ENCODE measurements around the gene LGALSL. TPM values are rescaled to one million over a fixed set of nuclear protein-coding genes. Genes with fewer than 3 reads are reported as not detected.

Gene LGALSL
- total RNA-seq, 4 donors from 2014 or later: 3.8 to 19.6 (median 6.5) TPM

DNA sequence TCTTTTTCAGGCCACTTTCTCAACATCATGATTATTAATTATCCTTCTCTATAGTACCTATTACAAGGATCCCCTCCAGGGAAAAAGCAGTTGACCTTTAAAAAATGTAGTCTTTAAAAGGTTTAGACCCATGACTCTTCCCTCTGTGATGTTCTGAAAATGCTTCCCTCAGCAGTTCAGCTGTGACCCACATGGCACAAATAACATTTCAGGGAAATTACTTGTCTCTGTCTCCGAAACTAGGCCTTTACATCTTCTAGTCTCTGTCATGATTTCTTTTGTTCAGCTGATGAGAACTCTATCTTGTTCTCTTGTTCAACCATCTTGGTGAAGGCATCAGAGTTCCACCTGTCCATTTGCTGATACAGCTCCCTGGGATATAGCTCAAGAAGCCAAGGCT lies 28.3 kb downstream of the LGALSL start:
- in situ Hi-C loops (cut with MboI; ENCODE audit: low sequenced_read_pairs in 4 of 4): loop anchor here in 3 of 4 donors (5.0 to 25.0 kb wide), 3 partner anchors 150 to 445 kb away; no protein-coding TSS in a partner anchor

DNA sequence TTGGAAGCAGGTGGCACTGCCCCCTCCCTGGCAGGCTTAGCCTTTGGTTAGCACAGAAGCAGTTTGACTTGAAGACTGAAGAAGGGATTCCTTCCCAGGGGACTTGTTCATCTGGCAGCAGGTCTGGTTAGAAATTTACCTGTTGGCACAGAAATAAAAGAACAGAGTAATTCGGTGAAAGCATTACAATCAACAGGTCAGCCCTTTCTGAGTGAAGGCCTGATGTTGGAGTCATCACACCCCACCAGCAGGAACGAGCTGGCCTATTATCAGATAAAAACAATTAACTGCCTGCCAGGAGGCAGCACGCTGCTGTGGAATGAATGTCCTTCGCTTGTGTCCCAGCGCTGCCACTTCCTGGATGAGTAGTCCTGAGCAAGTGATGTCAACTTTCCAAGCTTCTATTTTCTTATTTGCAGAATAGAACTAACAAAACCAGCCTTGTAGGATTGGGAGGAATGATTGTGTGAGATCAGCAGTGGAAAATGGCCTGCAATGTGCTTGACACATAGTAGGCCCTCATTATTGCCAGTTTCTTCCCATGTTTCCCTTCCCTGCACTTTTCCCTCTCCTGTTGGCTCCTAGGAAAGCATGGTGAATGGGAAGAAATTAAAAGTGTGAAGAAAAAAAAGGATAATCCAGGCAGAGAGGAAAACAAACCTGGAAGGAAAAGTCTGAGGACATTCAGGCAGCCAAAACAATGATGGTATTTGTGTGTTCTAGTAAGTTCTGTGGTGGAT lies 29.0 kb downstream of the LGALSL start:
- TF ChIP-seq, protein P1, sequence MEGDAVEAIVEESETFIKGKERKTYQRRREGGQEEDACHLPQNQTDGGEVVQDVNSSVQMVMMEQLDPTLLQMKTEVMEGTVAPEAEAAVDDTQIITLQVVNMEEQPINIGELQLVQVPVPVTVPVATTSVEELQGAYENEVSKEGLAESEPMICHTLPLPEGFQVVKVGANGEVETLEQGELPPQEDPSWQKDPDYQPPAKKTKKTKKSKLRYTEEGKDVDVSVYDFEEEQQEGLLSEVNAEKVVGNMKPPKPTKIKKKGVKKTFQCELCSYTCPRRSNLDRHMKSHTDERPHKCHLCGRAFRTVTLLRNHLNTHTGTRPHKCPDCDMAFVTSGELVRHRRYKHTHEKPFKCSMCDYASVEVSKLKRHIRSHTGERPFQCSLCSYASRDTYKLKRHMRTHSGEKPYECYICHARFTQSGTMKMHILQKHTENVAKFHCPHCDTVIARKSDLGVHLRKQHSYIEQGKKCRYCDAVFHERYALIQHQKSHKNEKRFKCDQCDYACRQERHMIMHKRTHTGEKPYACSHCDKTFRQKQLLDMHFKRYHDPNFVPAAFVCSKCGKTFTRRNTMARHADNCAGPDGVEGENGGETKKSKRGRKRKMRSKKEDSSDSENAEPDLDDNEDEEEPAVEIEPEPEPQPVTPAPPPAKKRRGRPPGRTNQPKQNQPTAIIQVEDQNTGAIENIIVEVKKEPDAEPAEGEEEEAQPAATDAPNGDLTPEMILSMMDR (IDR thresholded peaks at IDR 0.05 in 4 of 5, conservative IDR thresholded peaks at IDR 0.05 in 1 of 5): no peak
- no peak for TF ChIP-seq POLR2A (IDR thresholded peaks at IDR 0.05)
- Histone ChIP-seq H3K36me3 (no peaks in the 10 kb centered on the region), H3K9me3 (no peaks in the 10 kb centered on the region), H3K27ac (no peak overlapping the region), H3K4me3 (no peak overlapping the region), H3K27me3 (no peaks in the 10 kb centered on the region), H3K4me1 (peaks cover 0 to 5% of the 10 kb centered on the region in 2 donors)
- ATAC-seq (no peak), DNase-seq (no peak)
- intact Hi-C loops (cut with DNase I; ENCODE audit: low total_unique reads) (no loop called here), in situ Hi-C loops (cut with MboI; ENCODE audit: low sequenced_read_pairs in 4 of 4) (loop anchor here in 3 of 4 donors (5.0 to 25.0 kb wide), 3 partner anchors 151 to 446 kb away; no protein-coding TSS in a partner anchor)

More for the DNA sequence above, 28.3 kb downstream of the LGALSL start:
- intact Hi-C loops (cut with DNase I; ENCODE audit: low total_unique reads): no loop called here
- Histone ChIP-seq H3K27me3 (no peaks in the 10 kb centered on the region), H3K4me1 (peaks cover 0 to 5% of the 10 kb centered on the region in 2 donors), H3K36me3 (no peaks in the 10 kb centered on the region), H3K27ac (no peak overlapping the region), H3K9me3 (no peaks in the 10 kb centered on the region), H3K4me3 (no peak overlapping the region)
- ATAC-seq (no peak), DNase-seq (no peak)
- TF ChIP-seq, protein P1 (IDR thresholded peaks at IDR 0.05 in 4 of 5, conservative IDR thresholded peaks at IDR 0.05 in 1 of 5): no peak
- TF ChIP-seq POLR2A (IDR thresholded peaks at IDR 0.05): no peak

DNA sequence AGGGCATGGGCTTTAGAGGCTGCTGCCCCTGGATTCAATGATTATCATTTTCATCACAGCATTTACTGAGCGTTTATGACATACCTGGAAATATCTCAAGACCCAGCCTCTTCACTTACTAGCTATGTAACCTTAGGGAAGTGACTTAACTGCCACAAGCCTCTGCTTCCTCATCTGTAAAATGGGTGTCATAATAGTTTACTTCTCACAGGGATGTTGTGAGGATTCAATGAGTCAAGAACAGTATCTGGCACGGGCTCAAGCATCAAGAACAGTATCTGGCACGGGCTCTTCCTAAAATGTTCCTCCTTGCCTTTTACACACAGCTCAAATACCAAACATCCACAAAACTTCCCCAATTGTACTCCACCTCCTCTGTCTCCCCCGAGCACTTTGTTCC lies 31.4 kb downstream of the LGALSL start:
- peaks cover 5 to 11% of the 10 kb centered on the region in 2 donors for H3K4me1 ChIP-seq
- H3K9me3 ChIP-seq: no peaks in the 10 kb centered on the region
- in situ Hi-C loops (cut with MboI; ENCODE audit: low sequenced_read_pairs in 4 of 4) (loop anchor here (5.0 to 25.0 kb wide), 4 partner anchors 153 to 448 kb away; no protein-coding TSS in a partner anchor), intact Hi-C loops (cut with DNase I; ENCODE audit: low total_unique reads) (no loop called here)
- no peaks in the 10 kb centered on the region for H3K36me3 ChIP-seq
- H3K27me3 ChIP-seq: no peaks in the 10 kb centered on the region
- H3K27ac ChIP-seq: no peak overlapping the region
- ATAC-seq (no peak), DNase-seq (no peak)
- TF ChIP-seq, protein P1 (IDR thresholded peaks at IDR 0.05 in 4 of 5, conservative IDR thresholded peaks at IDR 0.05 in 1 of 5): no peak
- TF ChIP-seq POLR2A (IDR thresholded peaks at IDR 0.05): no peak
- H3K4me3 ChIP-seq: no peak overlapping the region

DNA sequence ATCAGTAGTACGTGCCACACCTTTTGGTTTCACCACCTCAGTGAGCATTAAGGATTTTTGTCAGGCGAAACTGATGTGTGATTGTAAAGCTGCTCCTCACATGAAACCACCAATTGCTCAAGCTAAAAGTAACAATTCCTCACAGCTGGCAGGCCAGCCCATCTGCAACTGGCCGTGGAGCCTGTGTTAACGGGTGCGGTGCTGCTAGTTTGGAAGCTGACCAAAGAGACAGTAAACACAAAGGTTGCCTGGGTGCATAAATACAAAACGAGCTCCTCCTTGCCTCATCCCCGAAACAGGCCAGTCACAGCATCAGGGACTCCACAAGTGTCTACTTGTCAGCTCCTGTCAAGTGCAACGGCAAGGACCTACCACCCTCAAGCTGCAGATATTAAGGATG lies 32.0 kb downstream of the LGALSL start:
- Histone ChIP-seq H3K27ac (no peak overlapping the region), H3K36me3 (no peaks in the 10 kb centered on the region), H3K4me1 (peaks cover 5 to 11% of the 10 kb centered on the region in 2 donors), H3K27me3 (no peaks in the 10 kb centered on the region), H3K4me3 (no peak overlapping the region), H3K9me3 (no peaks in the 10 kb centered on the region)
- intact Hi-C loops (cut with DNase I; ENCODE audit: low total_unique reads): no loop called here
- no peak for DNase-seq
- no peak for TF ChIP-seq POLR2A (IDR thresholded peaks at IDR 0.05)
- TF ChIP-seq, protein P1 (IDR thresholded peaks at IDR 0.05 in 4 of 5, conservative IDR thresholded peaks at IDR 0.05 in 1 of 5): no peak
- in situ Hi-C loops (cut with MboI; ENCODE audit: low sequenced_read_pairs in 4 of 4): loop anchor here (5.0 to 25.0 kb wide), 4 partner anchors 154 to 449 kb away; no protein-coding TSS in a partner anchor
- ATAC-seq: no peak
